ENCODE measurements around the gene KIAA1614. TPM values are rescaled to one million over a fixed set of nuclear protein-coding genes. Genes with fewer than 3 reads are reported as not detected.

The KIAA1614 gene
- total RNA-seq, 1 experiment from 2014 or later = 0.15 TPM

DNA sequence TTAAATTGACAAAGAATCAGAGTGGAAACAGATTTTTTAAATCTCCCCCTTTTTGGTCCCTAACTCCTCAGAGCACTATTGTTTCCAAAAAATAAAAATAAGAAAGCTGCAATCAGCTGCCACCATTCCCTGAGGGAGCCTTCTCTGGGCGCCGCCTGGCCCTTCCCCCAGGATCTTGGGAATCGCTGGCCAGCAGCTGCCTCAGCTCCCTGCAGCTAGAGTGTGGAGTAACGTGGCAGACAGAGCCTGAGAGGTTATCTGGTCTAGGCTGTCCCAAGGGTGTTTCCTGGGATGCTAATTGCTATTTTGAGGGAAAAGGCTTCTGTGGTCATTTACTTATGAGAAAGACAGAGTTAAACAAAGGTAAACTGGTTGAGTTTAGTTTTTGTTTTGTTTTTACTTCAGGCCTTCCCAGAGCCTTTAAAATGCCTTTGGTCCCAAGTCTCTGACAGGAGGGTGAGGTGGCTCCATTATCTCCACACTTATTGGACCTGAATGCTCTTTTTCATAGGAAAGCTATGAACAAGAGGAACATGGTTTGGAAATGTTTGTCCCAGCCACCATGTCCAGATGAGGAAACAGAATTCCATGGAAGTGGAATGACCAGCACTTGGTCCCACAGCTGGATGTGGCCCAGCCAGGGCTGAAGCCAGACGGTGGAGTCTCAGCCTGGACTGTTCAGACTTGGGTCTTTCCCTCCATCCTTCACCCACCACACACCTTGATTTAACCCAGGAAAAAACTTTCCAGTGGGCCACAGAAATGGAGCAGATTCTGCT is 14.1 kb upstream of the KIAA1614 start:
- no peak for TF ChIP-seq EZH2 (IDR thresholded peaks at IDR 0.05; ENCODE audit: low read depth)
- TF ChIP-seq, protein P1, sequence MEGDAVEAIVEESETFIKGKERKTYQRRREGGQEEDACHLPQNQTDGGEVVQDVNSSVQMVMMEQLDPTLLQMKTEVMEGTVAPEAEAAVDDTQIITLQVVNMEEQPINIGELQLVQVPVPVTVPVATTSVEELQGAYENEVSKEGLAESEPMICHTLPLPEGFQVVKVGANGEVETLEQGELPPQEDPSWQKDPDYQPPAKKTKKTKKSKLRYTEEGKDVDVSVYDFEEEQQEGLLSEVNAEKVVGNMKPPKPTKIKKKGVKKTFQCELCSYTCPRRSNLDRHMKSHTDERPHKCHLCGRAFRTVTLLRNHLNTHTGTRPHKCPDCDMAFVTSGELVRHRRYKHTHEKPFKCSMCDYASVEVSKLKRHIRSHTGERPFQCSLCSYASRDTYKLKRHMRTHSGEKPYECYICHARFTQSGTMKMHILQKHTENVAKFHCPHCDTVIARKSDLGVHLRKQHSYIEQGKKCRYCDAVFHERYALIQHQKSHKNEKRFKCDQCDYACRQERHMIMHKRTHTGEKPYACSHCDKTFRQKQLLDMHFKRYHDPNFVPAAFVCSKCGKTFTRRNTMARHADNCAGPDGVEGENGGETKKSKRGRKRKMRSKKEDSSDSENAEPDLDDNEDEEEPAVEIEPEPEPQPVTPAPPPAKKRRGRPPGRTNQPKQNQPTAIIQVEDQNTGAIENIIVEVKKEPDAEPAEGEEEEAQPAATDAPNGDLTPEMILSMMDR (conservative IDR thresholded peaks at IDR 0.05) = no peak
- CTCF ChIA-PET = interaction anchor here (0.6 kb wide), 1 partner anchor 52 kb away, joined by 3 read pairs; no protein-coding TSS in a partner anchor
- intact Hi-C loops (cut with micrococcal nuclease; ENCODE audit: unreplicated experiment) = no loop called here

DNA sequence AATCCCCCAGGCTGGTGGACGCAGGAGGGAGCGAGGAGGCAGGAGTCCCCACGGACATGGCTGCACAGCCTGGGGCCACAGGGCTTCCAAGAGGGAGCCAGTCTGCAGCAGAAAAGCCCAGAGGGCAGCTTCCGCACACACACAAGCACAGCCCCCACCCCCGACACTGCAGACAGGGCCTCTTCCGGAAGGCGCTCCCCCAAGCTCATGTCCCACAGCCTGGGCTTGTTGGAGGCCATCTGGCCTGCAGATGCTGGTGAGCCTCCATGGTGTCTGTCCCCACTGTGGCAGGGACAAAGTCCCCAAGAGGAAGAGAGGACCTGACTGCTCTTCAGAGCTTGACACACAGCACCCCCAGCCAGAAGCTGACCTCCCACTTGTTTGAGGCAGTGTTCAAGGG is 13.4 kb upstream of the KIAA1614 start:
- TF ChIP-seq, protein P1 (conservative IDR thresholded peaks at IDR 0.05) = no peak
- no peak for TF ChIP-seq EZH2 (IDR thresholded peaks at IDR 0.05; ENCODE audit: low read depth)
- Histone ChIP-seq H3K27me3 (ENCODE audit: insufficient read depth, low read depth) (no peaks in the 10 kb centered on the region; the same call in 1 of the 2 replicates), H3K9me3 (ENCODE audit: insufficient read depth, low read depth) (no peaks in the 10 kb centered on the region), H3K9me2 (ENCODE audit: insufficient read depth) (no peaks in the 10 kb centered on the region), H2AFZ (no peak overlapping the region), H3K4me1 (replicated peaks; ENCODE audit: insufficient read depth) (no peaks in the 10 kb centered on the region), H3F3A (ENCODE audit: insufficient read depth, low read depth) (no peaks in the 10 kb centered on the region), H3K36me3 (ENCODE audit: low read depth) (no peaks in the 10 kb centered on the region), H4K20me1 (ENCODE audit: insufficient read depth) (no peaks in the 10 kb centered on the region), H3K79me2 (ENCODE audit: low read depth) (no peaks in the 10 kb centered on the region), H3K4me2 (no peak overlapping the region), H3K27ac (no peak overlapping the region), H3K4me3 (no peak overlapping the region)
- DNase-seq = no peak
- no TSS peak for BruUV-seq (replicated peaks)
- CTCF ChIA-PET = no interaction called here
- POLR2A ChIA-PET (ENCODE audit: unreplicated experiment) = interaction anchor here (0.9 kb wide), 1 partner anchor 192 kb away, joined by 6 read pairs; no protein-coding TSS in a partner anchor
- intact Hi-C loops (cut with micrococcal nuclease; ENCODE audit: unreplicated experiment) = no loop called here

More for the DNA sequence above, 14.1 kb upstream of the KIAA1614 start:
- no peak for DNase-seq
- H2AFZ ChIP-seq = no peak overlapping the region
- no peaks in the 10 kb centered on the region for H4K20me1 ChIP-seq (ENCODE audit: insufficient read depth)
- no peaks in the 10 kb centered on the region for H3K79me2 ChIP-seq (ENCODE audit: low read depth)
- no peaks in the 10 kb centered on the region for H3K36me3 ChIP-seq (ENCODE audit: low read depth)
- H3K27ac ChIP-seq = no peak overlapping the region
- H3K27me3 ChIP-seq (ENCODE audit: insufficient read depth, low read depth) = no peaks in the 10 kb centered on the region; the same call in 1 of the 2 replicates
- H3K4me3 ChIP-seq = no peak overlapping the region
- no peaks in the 10 kb centered on the region for H3K4me1 ChIP-seq (replicated peaks; ENCODE audit: insufficient read depth)
- POLR2A ChIA-PET (ENCODE audit: unreplicated experiment) = interaction anchor here (0.9 kb wide), 1 partner anchor 192 kb away, joined by 6 read pairs; no protein-coding TSS in a partner anchor
- H3K9me3 ChIP-seq (ENCODE audit: insufficient read depth, low read depth) = no peaks in the 10 kb centered on the region
- no peak overlapping the region for H3K4me2 ChIP-seq
- no peaks in the 10 kb centered on the region for H3K9me2 ChIP-seq (ENCODE audit: insufficient read depth)
- BruUV-seq (replicated peaks) = no TSS peak
- H3F3A ChIP-seq (ENCODE audit: insufficient read depth, low read depth) = no peaks in the 10 kb centered on the region

DNA sequence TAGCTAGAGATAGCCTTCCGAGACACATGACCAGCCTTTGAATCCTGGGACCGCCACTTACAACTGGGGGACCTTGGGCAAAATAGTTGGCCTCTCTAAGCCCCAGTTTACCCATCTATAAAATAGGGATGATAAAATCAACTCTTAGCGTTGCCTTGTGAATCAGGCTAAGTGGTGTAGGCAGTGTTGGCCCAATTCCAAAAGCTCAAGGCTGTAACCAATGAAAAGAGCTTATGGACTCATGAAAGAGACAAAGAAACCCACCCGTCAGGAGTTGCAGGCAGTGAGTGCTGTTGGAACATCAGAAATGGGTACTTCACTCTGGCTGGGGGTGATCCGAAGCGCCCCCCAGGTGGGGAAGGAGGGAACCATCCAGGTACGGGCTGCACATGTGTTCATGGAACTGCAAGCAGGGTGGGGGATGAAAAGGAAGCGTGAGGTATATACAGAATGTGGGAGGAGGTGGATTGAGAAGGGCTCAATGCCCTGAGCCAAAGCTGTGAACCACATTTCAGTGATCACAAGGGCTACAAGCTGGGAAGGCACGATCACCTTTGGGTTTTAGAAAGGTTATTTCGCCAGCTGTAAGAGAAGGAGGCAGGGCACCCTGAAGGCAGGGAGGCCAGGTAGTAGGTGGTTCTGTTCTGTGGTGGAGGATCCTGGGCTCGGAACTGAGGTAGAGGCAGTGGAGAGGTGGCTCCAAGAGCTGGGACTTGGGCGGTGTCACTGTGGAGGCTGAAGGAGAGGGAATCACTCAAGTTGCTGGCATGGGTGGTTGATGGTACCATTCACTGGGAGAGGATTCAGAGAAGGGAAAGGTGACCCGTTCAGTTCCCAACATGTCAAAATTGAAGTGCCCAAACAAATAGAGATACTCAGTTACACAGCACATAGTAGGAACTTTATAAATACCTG is 11.4 kb upstream of the KIAA1614 start:
- ChIA-PET POLR2A (ENCODE audit: unreplicated experiment) (no interaction called here), CTCF (no interaction called here)
- TF ChIP-seq, protein P1 (conservative IDR thresholded peaks at IDR 0.05) = no peak
- no peak for TF ChIP-seq EZH2 (IDR thresholded peaks at IDR 0.05; ENCODE audit: low read depth)

More for the DNA sequence above, 11.4 kb upstream of the KIAA1614 start:
- Histone ChIP-seq H3F3A (ENCODE audit: insufficient read depth, low read depth) (no peaks in the 10 kb centered on the region), H3K4me3 (no peak overlapping the region), H3K27ac (no peak overlapping the region), H3K9me3 (ENCODE audit: insufficient read depth, low read depth) (no peaks in the 10 kb centered on the region), H3K27me3 (ENCODE audit: insufficient read depth, low read depth) (no peaks in the 10 kb centered on the region; the same call in 1 of the 2 replicates), H3K4me2 (no peak overlapping the region), H3K9me2 (ENCODE audit: insufficient read depth) (no peaks in the 10 kb centered on the region), H3K36me3 (ENCODE audit: low read depth) (no peaks in the 10 kb centered on the region), H4K20me1 (ENCODE audit: insufficient read depth) (no peaks in the 10 kb centered on the region), H2AFZ (no peak overlapping the region), H3K4me1 (replicated peaks; ENCODE audit: insufficient read depth) (no peaks in the 10 kb centered on the region), H3K79me2 (ENCODE audit: low read depth) (no peaks in the 10 kb centered on the region)
- intact Hi-C loops (cut with micrococcal nuclease; ENCODE audit: unreplicated experiment) = no loop called here
- DNase-seq = no peak
- BruUV-seq (replicated peaks) = no TSS peak

Data from PC-9 (cell line).